Lung (tissue), 12 donors: ENCODE data around the gene GRIK1. TPM values are rescaled to one million over a fixed set of nuclear protein-coding genes. Genes with fewer than 3 reads are reported as not detected.

ENCODE experiments used
- ATAC-seq: fragments of 200-7000 bp; cut with Tn5 transposase; one replicate; pipeline ENCODE4 v1.9.1; 2020; ENCODE audit warnings: moderate number of reproducible peaks; ENCODE audit not compliant: insufficient read depth, low FRiP score
- DNase-seq, 3 donors: peaks; one replicate each; pipeline ENCODE4 v3.0.0-alpha.2; 2013 to 2017
- H3K27ac ChIP-seq, 2 donors: one replicate each; pipeline ENCODE4 v1.5.1; 2013; ENCODE audit warnings: mild to moderate bottlenecking in 2 of 2, moderate library complexity in 2 of 2, control low read depth in 1 of 2, inconsistent platforms in 1 of 2, low read depth in 1 of 2, low read length in 1 of 2
- H3K27me3 ChIP-seq, 3 donors: one replicate each; pipeline ENCODE4 v1.5.1; 2013; ENCODE audit warnings: low read length in 2 of 3; ENCODE audit not compliant: control insufficient read depth in 3 of 3, insufficient read depth in 3 of 3
- H3K36me3 ChIP-seq, 4 donors: one replicate each; pipeline ENCODE4 v1.5.1; 2013; ENCODE audit warnings: low read length in 4 of 4, mild to moderate bottlenecking in 1 of 4, moderate library complexity in 1 of 4; ENCODE audit not compliant: control insufficient read depth in 4 of 4, insufficient read depth in 4 of 4
- H3K4me1 ChIP-seq, 5 donors: one replicate each; pipeline ENCODE4 v1.5.1; 2013; ENCODE audit warnings: low read length in 5 of 5, mild to moderate bottlenecking in 2 of 5, moderate library complexity in 1 of 5; ENCODE audit not compliant: control insufficient read depth in 5 of 5, insufficient read depth in 5 of 5
- H3K4me3 ChIP-seq: one replicate; pipeline ENCODE4 v1.5.1; 2013; ENCODE audit warnings: mild to moderate bottlenecking, control low read depth, moderate library complexity
- H3K9ac ChIP-seq, 2 donors: one replicate each; pipeline ENCODE4 v1.5.1; 2013; ENCODE audit warnings: low read length in 2 of 2, control low read depth in 1 of 2; ENCODE audit not compliant: insufficient read depth in 1 of 2
- H3K9me3 ChIP-seq, 4 donors: one replicate each; pipeline ENCODE4 v1.5.1; 2013; ENCODE audit warnings: low read length in 3 of 4, mild to moderate bottlenecking in 1 of 4, moderate library complexity in 1 of 4; ENCODE audit not compliant: control insufficient read depth in 4 of 4, insufficient read depth in 3 of 4
- WGBS, 2 donors: extraction: QIAGEN DNeasy Blood & Tissue Kit; methylation state at CpG; one replicate each; pipeline ENCODE4 v1.1.7; 2013; 5-methylcytosine and 5-hydroxymethylcytosine counted together
- polyA plus RNA-seq, 2 donors: library from polyadenylated mRNA; stranded (reverse); fragments of 200-250 nt; gene quantifications; one replicate each; pipeline ENCODE4 v1.2.1, GENCODE V29; 2013
- total RNA-seq, 2 donors: library from RNA; depleted of rRNA in 1 of 2; stranded (reverse); fragments of >200 nt in 1 of 2; gene quantifications; one replicate each; pipeline ENCODE4 v1.2.1, GENCODE V29; 2014 to 2021
- TF ChIP-seq, protein P1 (sequence below): IDR thresholded peaks from 2 replicates; pipeline ENCODE4 v1.5.1; 2012; ENCODE audit warnings: mild to moderate bottlenecking; ENCODE audit errors: control extremely low read depth, extremely low read depth
- donor health status: control.
- donor health status: control.
- donor health status: Bipolar disorder and iron deficiency.
- donor health status: healthy.
- donor health status: DM: yes; HTN: yes; CAD: no.

The GRIK1 gene
- total and polyA plus RNA-seq, 4 donors, result 0.26 TPM; not detected in 3

DNA sequence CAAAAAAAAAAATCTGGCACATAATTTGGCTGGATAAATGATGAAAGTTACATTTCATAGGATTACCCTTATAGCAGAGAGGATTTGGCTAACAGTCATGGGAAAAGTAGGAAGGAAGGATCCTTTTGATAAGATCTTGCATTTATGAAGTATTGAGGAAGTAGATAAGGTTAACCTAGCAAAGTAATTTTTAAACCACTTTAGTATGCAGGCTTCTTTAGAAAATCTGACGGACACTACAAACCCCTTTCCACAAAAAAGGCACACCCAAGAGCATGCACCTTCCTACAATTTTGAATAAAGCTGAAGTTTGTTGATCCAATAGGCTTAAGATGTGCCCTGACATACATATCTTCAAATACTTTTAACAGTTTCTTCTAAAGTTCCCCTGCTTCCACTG is 275.2 kb downstream of the GRIK1 start:
- Histone ChIP-seq H3K4me1 (no peaks in the 10 kb centered on the region), H3K9me3 (no peaks in the 10 kb centered on the region), H3K4me3 (no peak overlapping the region), H3K9ac (no peak overlapping the region), H3K36me3 (no peaks in the 10 kb centered on the region), H3K27ac (no peak overlapping the region), H3K27me3 (no peaks in the 10 kb centered on the region)
- ATAC-seq (no peak), DNase-seq (no peak)
- WGBS, 2 donors, result 9 to 31% methylated on average over 1 of the region's 1 CpG
- TF ChIP-seq, protein P1, sequence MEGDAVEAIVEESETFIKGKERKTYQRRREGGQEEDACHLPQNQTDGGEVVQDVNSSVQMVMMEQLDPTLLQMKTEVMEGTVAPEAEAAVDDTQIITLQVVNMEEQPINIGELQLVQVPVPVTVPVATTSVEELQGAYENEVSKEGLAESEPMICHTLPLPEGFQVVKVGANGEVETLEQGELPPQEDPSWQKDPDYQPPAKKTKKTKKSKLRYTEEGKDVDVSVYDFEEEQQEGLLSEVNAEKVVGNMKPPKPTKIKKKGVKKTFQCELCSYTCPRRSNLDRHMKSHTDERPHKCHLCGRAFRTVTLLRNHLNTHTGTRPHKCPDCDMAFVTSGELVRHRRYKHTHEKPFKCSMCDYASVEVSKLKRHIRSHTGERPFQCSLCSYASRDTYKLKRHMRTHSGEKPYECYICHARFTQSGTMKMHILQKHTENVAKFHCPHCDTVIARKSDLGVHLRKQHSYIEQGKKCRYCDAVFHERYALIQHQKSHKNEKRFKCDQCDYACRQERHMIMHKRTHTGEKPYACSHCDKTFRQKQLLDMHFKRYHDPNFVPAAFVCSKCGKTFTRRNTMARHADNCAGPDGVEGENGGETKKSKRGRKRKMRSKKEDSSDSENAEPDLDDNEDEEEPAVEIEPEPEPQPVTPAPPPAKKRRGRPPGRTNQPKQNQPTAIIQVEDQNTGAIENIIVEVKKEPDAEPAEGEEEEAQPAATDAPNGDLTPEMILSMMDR, result no peak

DNA sequence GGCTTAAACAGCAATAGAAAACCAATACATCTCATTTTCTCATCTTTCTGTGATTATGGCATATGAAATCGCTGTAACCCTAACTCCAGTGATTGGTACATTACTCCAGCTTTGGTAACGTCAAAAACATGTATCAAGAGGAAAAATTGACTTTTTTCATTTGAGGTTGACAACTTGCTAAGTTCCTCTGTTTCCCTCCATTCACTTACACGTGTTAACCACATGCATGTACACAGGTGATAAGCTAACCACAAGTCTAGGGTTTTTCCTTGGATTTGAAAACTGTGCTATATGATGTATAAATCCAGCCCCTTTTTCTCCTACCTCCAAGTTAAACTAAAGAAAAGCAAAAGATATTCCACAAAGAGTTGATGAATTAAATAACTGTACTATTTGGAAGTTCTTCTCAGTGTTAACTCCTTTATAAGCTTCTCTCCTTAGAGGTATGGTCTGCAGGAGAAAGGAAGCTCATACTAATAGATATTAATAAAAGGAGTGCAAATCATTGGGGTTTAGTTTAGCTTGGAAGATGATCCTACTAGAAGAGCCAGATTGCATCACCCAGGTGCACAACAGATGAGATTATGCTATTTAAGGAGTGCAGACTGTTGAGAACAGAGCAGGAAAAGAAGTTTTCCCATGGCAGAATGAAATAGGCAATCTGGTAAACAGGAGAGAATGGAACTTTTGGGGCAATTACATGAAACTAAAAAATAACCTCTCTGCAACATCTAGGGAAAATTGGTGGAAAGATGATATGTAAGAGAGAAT is 277.9 kb downstream of the GRIK1 start:
- Histone ChIP-seq H3K27me3 (no peaks in the 10 kb centered on the region), H3K9me3 (no peaks in the 10 kb centered on the region), H3K4me3 (no peak overlapping the region), H3K9ac (no peak overlapping the region), H3K4me1 (peaks cover 0 to 2% (median 0%) of the 10 kb centered on the region in 5 donors), H3K36me3 (no peaks in the 10 kb centered on the region), H3K27ac (no peak overlapping the region)
- ATAC-seq, result no peak
- TF ChIP-seq, protein P1, result no peak
- WGBS, 2 donors, result 64 to 77% methylated on average over 3 of the region's 3 CpGs
- DNase-seq, result no peak

DNA sequence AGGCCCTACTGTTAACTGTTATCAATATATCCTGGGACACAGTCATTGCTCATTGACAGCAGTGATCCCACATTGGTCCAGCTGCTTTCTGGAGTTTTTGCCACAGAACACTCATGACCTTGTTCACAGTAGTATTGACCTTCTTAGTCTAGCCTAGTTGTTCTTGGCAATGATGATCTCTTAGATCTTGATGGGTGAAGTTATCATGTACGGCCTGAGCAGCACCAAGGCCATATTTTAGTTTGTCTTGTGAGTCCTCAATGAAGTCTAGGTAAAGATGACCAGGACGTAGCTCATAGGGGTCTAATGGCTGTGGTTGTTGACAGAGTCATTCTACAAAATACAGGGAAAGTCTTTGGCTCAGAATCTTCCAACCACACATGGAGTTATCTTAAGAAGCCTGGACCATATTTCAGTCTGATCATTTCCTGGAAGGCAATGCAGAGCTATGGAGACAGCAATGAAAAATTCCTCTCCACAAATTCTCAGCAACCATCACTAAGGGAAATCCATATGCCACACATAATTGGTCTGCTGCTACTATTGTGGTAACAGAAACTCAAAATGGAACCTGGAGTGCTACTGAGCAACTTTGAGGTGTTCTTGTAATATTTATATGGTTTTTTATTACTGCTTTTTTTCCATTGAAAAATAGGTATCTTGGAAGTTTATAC is 279.6 kb downstream of the GRIK1 start:
- DNase-seq (no peak), ATAC-seq (no peak)
- no peaks in the 10 kb centered on the region for H3K27me3 ChIP-seq
- no peak overlapping the region for H3K9ac ChIP-seq
- no peaks in the 10 kb centered on the region for H3K9me3 ChIP-seq
- no peak overlapping the region for H3K27ac ChIP-seq
- peaks cover 0 to 2% (median 0%) of the 10 kb centered on the region in 5 donors for H3K4me1 ChIP-seq
- no peak overlapping the region for H3K4me3 ChIP-seq
- TF ChIP-seq, protein P1, result no peak
- H3K36me3 ChIP-seq, result no peaks in the 10 kb centered on the region
- WGBS, 2 donors, result 87 to 96% methylated on average over 2 of the region's 2 CpGs
